A549 (cell line): Measurements from ENCODE around the gene TIPARP. TPM values are rescaled to one million over a fixed set of nuclear protein-coding genes. Genes with fewer than 3 reads are reported as not detected.

Experiments used
- ATAC-seq, 2 experiments: fragments of 200-7000 bp in 1 of 2; fragments of >200 bp in 1 of 2; cut with Nextera tagmentation in 1 of 2; cut with Tn5 transposase in 1 of 2; 3 replicates each; pipeline versions ENCODE4 v1.8.0 to v1.9.1; 2018 to 2020; ENCODE audit warnings: mild to moderate bottlenecking in 1 of 2, moderate library complexity in 1 of 2
- CTCF ChIA-PET: fragments of 300-600 bp; sonication (Branson Sonifier 250); formaldehyde crosslinking; extraction: SDS; loops from one replicate; lab custom pipeline; 2021; ENCODE audit warnings: antibody characterized with exemption, inconsistent platforms; lab: Yijun Ruan, JAX
- POLR2A ChIA-PET: fragments of 350-600 bp; formaldehyde crosslinking; extraction: SDS; loops from one replicate; lab custom pipeline; 2021; ENCODE audit warnings: antibody characterized with exemption, inconsistent platforms; lab: Yijun Ruan, JAX
- DNase-seq, 2 experiments: peaks; one replicate each; pipeline versions ENCODE4 v3.0.0 to v3.0.0-alpha.2; 2011 to 2016; ENCODE audit warnings: low read depth in 1 of 2, low spot score in 1 of 2
- FAIRE-seq: peaks from 2 replicates; lab custom pipeline; 2011; peaks lifted over from hg19 to GRCh38; lab: Jason Lieb, UNC
- H3K27ac ChIP-seq, 2 experiments: fragments of >200 bp; sonication (Bioruptor Twin); formaldehyde crosslinking; 3 replicates each; pipeline ENCODE4 v1.5.1; 2016 to 2017
- H3K4me1 ChIP-seq: fragments of >200 bp; sonication (Bioruptor Twin); formaldehyde crosslinking; 3 replicates; pipeline ENCODE4 v1.6.1; 2016
- H3K4me2 ChIP-seq: fragments of >200 bp; sonication (Bioruptor Twin); formaldehyde crosslinking; 3 replicates; pipeline ENCODE4 v1.6.1; 2016
- H3K4me3 ChIP-seq: fragments of >200 bp; sonication (Bioruptor Twin); formaldehyde crosslinking; 3 replicates; pipeline ENCODE4 v1.5.1; 2016
- H3K9me3 ChIP-seq: fragments of >200 bp; sonication (Bioruptor Twin); formaldehyde crosslinking; 3 replicates; pipeline ENCODE4 v1.6.1; 2016
- CBX2 ChIP-seq: fragments of 200-600 bp; sonication (generic); IDR thresholded peaks from 2 replicates; pipeline ENCODE4 v1.6.1; 2016; ENCODE audit warnings: low read depth, mild to moderate bottlenecking, borderline replicate concordance
- CBX8 ChIP-seq: fragments of 200-600 bp; sonication (generic); IDR thresholded peaks from 2 replicates; pipeline ENCODE4 v1.6.1; 2016
- CEBPB ChIP-seq, 2 experiments: fragments of >200 bp in 1 of 2; sonication (Bioruptor Twin) in 1 of 2; formaldehyde crosslinking in 1 of 2; IDR thresholded peaks; 2 replicates each; pipeline ENCODE4 v1.6.1; 2012 to 2016
- EHF ChIP-seq: fragments of 250-450 bp; sonication (Bioruptor Pico); IDR thresholded peaks from 2 replicates; pipeline ENCODE4 v1.5.0; 2020; ENCODE audit warnings: mild to moderate bottlenecking
- FOXS1 ChIP-seq: fragments of 250-450 bp; sonication (Bioruptor Pico); IDR thresholded peaks from 2 replicates; pipeline ENCODE4 v1.5.0; 2020; ENCODE audit warnings: mild to moderate bottlenecking, moderate library complexity
- HMGXB4 ChIP-seq: fragments of 250-450 bp; sonication (Bioruptor Pico); IDR thresholded peaks from 2 replicates; pipeline ENCODE4 v1.5.0; 2021; ENCODE audit warnings: mild to moderate bottlenecking, moderate library complexity, borderline replicate concordance
- HOXB13 ChIP-seq: fragments of 250-450 bp; sonication (Bioruptor Pico); IDR thresholded peaks from 2 replicates; pipeline ENCODE4 v1.5.0; 2020; ENCODE audit warnings: low read depth, mild to moderate bottlenecking, moderate library complexity
- JUNB ChIP-seq: fragments of >200 bp; sonication (Bioruptor Twin); formaldehyde crosslinking; IDR thresholded peaks from 2 replicates; pipeline ENCODE4 v1.6.1; 2016
- KDM5A ChIP-seq: fragments of 200-600 bp; sonication (generic); IDR thresholded peaks from 2 replicates; pipeline ENCODE4 v1.6.1; 2016; ENCODE audit warnings: antibody characterized with exemption, mild to moderate bottlenecking
- MAFK ChIP-seq: fragments of 450-650 bp; IDR thresholded peaks from 2 replicates; pipeline ENCODE4 v1.6.1; 2014; ENCODE audit not compliant: partially characterized antibody
- NFE2L2 ChIP-seq: fragments of 150-350 bp; conservative IDR thresholded peaks from 2 replicates; pipeline ENCODE4 v1.6.1; 2014; ENCODE audit warnings: low read length
- NPAS2 ChIP-seq: fragments of 250-450 bp; sonication (Bioruptor Pico); IDR thresholded peaks from 2 replicates; pipeline ENCODE4 v1.8.0; 2022; ENCODE audit warnings: mild to moderate bottlenecking, moderate library complexity, borderline replicate concordance
- PHF8 ChIP-seq: fragments of 200-600 bp; sonication (generic); IDR thresholded peaks from 2 replicates; pipeline ENCODE4 v1.6.1; 2016; ENCODE audit warnings: low read depth, mild to moderate bottlenecking, antibody characterized with exemption, moderate library complexity, borderline replicate concordance
- RAD21 ChIP-seq, 2 experiments: fragments of >200 bp in 1 of 2; sonication (Bioruptor Twin) in 1 of 2; formaldehyde crosslinking in 1 of 2; IDR thresholded peaks in 1 of 2; conservative IDR thresholded peaks in 1 of 2; 2 replicates in 1 of 2; 3 replicates in 1 of 2; pipeline ENCODE4 v1.6.1; 2012 to 2018; ENCODE audit warnings: inconsistent platforms in 1 of 2
- RCOR1 ChIP-seq: fragments of 150-350 bp; IDR thresholded peaks from 2 replicates; pipeline ENCODE4 v1.6.1; 2014; ENCODE audit warnings: antibody characterized with exemption, low read length, low read depth
- RFX5 ChIP-seq: fragments of 450-650 bp; IDR thresholded peaks from 2 replicates; pipeline ENCODE4 v1.7.1; 2014; ENCODE audit warnings: antibody characterized with exemption, mild to moderate bottlenecking, moderate library complexity
- USF2 ChIP-seq: fragments of 450-650 bp; IDR thresholded peaks from 2 replicates; pipeline ENCODE4 v1.6.1; 2014; ENCODE audit warnings: antibody characterized with exemption
- ZC3H11A ChIP-seq: fragments of 450-650 bp; IDR thresholded peaks from 2 replicates; pipeline ENCODE4 v1.6.1; 2014; ENCODE audit warnings: antibody characterized with exemption, mild to moderate bottlenecking
- ZNF302 ChIP-seq: fragments of 250-450 bp; sonication (Bioruptor Pico); IDR thresholded peaks from 2 replicates; pipeline ENCODE4 v1.9.0; 2021; ENCODE audit warnings: inconsistent platforms, mild to moderate bottlenecking, moderate library complexity
- ZSCAN20 ChIP-seq: fragments of 250-450 bp; sonication (Bioruptor Pico); IDR thresholded peaks from 2 replicates; pipeline ENCODE4 v1.8.0; 2022; ENCODE audit warnings: mild to moderate bottlenecking, moderate library complexity
- WGBS: methylation state at CpG from one replicate; pipeline ENCODE4 v1.1.6; 2017; ENCODE audit errors: missing lambda C conversion rate; 5-methylcytosine and 5-hydroxymethylcytosine counted together
- polyA plus RNA-seq, 4 experiments: library from polyadenylated mRNA; depleted of rRNA in 3 of 4; stranded (reverse); fragments of >200 nt; fragmentation: RNase III in 1 of 4; extraction: RNeasy Plus Mini Kit Qiagen cat#74134 plus additional on column Dnase treatment in 1 of 4; gene quantifications; 2 replicates in 3 of 4; 3 replicates in 1 of 4; pipeline ENCODE4 v1.2.3, GENCODE V29; 2011 to 2017

Gene TIPARP
- polyA plus RNA-seq, 2 of the 4 experiments (the other 2 are of a cell fraction), result 11.8 to 16.5 TPM

- ChIA-PET CTCF (no interaction called here), POLR2A (no interaction called here)
- DNase-seq (no peak), FAIRE-seq (no peak), ATAC-seq (no peak)
- no peak overlapping the region for H3K4me3 ChIP-seq
- TF ChIP-seq RFX5, result no peak
- TF ChIP-seq HOXB13, result no peak
- no peak for TF ChIP-seq NPAS2 (CRISPR knock-in tag)
- no peak for TF ChIP-seq ZNF302
- no peak for TF ChIP-seq RAD21 (conservative IDR thresholded peaks at IDR 0.05 in 1 of 2, IDR thresholded peaks at IDR 0.05 in 1 of 2)
- no peaks in the 10 kb centered on the region for H3K9me3 ChIP-seq
- no peak overlapping the region for H3K27ac ChIP-seq
- peaks cover 8% of the 10 kb centered on the region; the same call in 2 of the 3 replicates for H3K4me1 ChIP-seq
- WGBS, result 88% methylated on average over 2 of the region's 2 CpGs
- H3K4me2 ChIP-seq, result no peak overlapping the region
These were observed 46.4 kb downstream of the TIPARP start for GRCh38 chr3:156720826-156721225.

- CTCF ChIA-PET, result interaction anchor here (1.0 to 2.0 kb wide), 2 partner anchors 18 to 416 kb away, joined by 3 to 4 read pairs; no protein-coding TSS in a partner anchor
- Histone ChIP-seq H3K27ac (0 out of 6 replicates have a peak overlapping the region, but pooled peaks have one; percentile 7 to 34), H3K4me1 (peaks cover 8% of the 10 kb centered on the region; the same call in 2 of the 3 replicates), H3K9me3 (no peaks in the 10 kb centered on the region), H3K4me3 (no peak overlapping the region), H3K4me2 (no peak overlapping the region)
- no peak for TF ChIP-seq HOXB13
- TF ChIP-seq MAFK, result peak; percentile 82
- no peak for TF ChIP-seq PHF8
- no peak for TF ChIP-seq RFX5
- TF ChIP-seq NFE2L2, result peak; percentile 36; the same call in 1 of the 2 replicates
- TF ChIP-seq CEBPB (IDR thresholded peaks at IDR 0.05), result no peak
- no peak for TF ChIP-seq ZC3H11A
- FAIRE-seq, result no peak
- 89% methylated on average over 2 of the region's 2 CpGs for WGBS
- POLR2A ChIA-PET, result no interaction called here
- peak in 1 of 2 experiments; percentile 30; a peak in 3 of 6 replicates for ATAC-seq
- peak in 1 of 2 experiments; percentile 20 for DNase-seq
These were observed 47.6 kb downstream of the TIPARP start for GRCh38 chr3:156721687-156722618.

GRCh38 chr3:156723182-156723619 lies 48.8 kb downstream of the TIPARP start:
- H3K9me3 ChIP-seq, result no peaks in the 10 kb centered on the region
- H3K4me3 ChIP-seq, result no peak overlapping the region
- ChIA-PET CTCF (interaction anchor here (1.1 to 2.0 kb wide), 2 partner anchors 16 to 414 kb away, joined by 3 to 4 read pairs; no protein-coding TSS in a partner anchor), POLR2A (no interaction called here)
- no peak overlapping the region for H3K4me2 ChIP-seq
- WGBS, result 82% methylated on average over 2 of the region's 2 CpGs
- DNase-seq, result no peak
- peak in 1 of 2 experiments; percentile 5; a peak in 1 of 6 replicates for ATAC-seq
- peaks cover 14% of the 10 kb centered on the region; the same call in 2 of the 3 replicates for H3K4me1 ChIP-seq
- no peak for FAIRE-seq
- H3K27ac ChIP-seq, result no peak overlapping the region
- TF ChIP-seq EHF (CRISPR knock-in tag), result no peak
- no peak for TF ChIP-seq CBX8
- no peak for TF ChIP-seq ZSCAN20 (CRISPR knock-in tag)
- TF ChIP-seq CBX2, result no peak
- no peak for TF ChIP-seq FOXS1 (CRISPR knock-in tag)
- no peak for TF ChIP-seq RCOR1
- no peak for TF ChIP-seq KDM5A
- TF ChIP-seq USF2, result no peak
- no peak for TF ChIP-seq JUNB
- TF ChIP-seq, all 56 proteins: peak for 0

GRCh38 chr3:156725682-156726081 lies 51.3 kb downstream of the TIPARP start:
- ATAC-seq (no peak), DNase-seq (no peak), FAIRE-seq (no peak)
- no peak overlapping the region for H3K4me3 ChIP-seq
- WGBS, result 61% methylated on average over 4 of the region's 4 CpGs
- H3K4me2 ChIP-seq, result no peak overlapping the region
- ChIA-PET POLR2A (no interaction called here), CTCF (no interaction called here)
- no peaks in the 10 kb centered on the region for H3K9me3 ChIP-seq
- peaks cover 19% of the 10 kb centered on the region; the same call in 2 of the 3 replicates for H3K4me1 ChIP-seq
- no peak for TF ChIP-seq CEBPB (IDR thresholded peaks at IDR 0.05)
- no peak for TF ChIP-seq HMGXB4
- H3K27ac ChIP-seq, result no peak overlapping the region
